ENCODE measurements around the gene OR11G2.
"Not testable (repeated sequence)": the region's sequence is repeated elsewhere in the genome, so short reads cannot be mapped to it uniquely, and the experiment has no call there.

Gene OR11G2

DNA sequence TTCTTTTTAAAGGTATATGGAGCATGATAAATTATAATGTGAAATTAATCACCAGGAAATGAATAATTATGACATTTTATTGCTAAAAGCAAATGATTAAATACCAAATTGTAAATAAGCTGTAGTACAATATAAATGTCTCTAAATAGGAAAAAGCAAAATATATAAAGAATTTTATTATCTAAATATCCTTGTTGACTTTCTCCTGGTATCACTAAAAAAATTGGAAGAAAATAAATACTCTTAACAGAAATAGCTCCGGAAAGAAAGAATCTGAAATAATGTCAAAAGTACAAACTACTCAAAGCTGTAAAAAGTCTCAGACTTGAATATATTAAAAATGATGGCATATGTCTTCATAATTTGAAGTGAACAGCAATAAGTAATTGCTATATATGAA, 38.0 kb downstream of the OR11G2 start, which contains the start of gene OR11H7:
TSS of gene OR11H7 (plus strand) at position 301 of the 400 bp plus-strand sequence.
- DNase-seq, result no peak

DNA sequence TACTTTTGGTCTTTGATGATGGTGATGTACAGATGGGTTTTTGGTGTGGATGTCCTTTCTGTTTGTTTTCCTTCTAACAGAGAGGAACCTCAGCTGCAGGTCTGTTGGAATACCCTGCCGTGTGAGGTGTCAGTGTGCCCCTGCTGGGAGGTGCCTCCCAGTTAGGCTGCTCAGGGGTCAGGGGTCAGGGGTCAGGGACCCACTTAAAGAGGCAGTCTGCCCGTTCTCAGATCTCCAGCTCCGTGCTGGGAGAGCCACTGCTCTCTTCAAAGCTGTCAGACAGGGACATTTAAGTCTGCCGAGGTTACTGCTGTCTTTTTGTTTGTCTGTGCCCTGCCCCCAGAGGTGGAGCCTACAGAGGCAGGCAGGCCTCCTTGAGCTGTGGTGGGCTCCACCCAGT, 44.7 kb downstream of the OR11G2 start:
- DNase-seq, result not testable (repeated sequence)

DNA sequence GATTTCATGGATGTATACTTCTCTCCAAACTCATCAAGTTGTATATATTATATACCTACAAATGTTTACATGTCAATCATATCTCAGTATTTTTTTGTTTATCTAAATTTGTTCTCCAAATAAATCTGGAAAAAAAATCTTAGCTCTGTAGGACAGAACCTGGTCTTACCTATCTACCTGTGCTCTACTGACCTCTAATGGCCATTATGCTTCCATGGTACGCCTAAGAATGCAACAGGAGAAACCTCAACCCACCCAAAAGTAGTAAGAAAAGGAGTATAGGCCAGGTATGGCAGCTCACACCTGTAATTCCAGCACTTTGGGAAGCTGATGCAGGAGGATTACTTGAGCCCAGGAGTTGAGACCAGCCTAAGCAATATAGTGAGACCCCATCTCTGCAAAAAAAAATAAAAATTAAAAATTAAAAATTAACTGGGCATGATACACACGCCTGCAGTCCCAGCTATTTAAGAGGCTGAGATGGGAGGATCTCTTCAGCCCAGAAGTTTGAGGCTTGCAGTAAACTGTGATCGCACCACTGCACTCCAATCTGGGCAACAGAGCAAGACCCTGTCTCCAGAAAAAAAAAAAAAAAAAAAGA, 57.0 kb downstream of the OR11G2 start:
- DNase-seq, result no peak

All from CD4-positive, alpha-beta T cell treated with Interleukin-6 for 4 hours (primary cell).